GM19035 (cell line): ENCODE measurements around the gene HDAC3.
A peak's percentile ranks its signal among the peaks of the same experiment; 100 is the strongest.

Experiments used
- ATAC-seq: cut with Tn5 transposase; IDR thresholded peaks from one replicate; pipeline ENCODE4 v1.9.1; 2021; ENCODE audit not compliant: unreplicated experiment

Gene HDAC3

DNA sequence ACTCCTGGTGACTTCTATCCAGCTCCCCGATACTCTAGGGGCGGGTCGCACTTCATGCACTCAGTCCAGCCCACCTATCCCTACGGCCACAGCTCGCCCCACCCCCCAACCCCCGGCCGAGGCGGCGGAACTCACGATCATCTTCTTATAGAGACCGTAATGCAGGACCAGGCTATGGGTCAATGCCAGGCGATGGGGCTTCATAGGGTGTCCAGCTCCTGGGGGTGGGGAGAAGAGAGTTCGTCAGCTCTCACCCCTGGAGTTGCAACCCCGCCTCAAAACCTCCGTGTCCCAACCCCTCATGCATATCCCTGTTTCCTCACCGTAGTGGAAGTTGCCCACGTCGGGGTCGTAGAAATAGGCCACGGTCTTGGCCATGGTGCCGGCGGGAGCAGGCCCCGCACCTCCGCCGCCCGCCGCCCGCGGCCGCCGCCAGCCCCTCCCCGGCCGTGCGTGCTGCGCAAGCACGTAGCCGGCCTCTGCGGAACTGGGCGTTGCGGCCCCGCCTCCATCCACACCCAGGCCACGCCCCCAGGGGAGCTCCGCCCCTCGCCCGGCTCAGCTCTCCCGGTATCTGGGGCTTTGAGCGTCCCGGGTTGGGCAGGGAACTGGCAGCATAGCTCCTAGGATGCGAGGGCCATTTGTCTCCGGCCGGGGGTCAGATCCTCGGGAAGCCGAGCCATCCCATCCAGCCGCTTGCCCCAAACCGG lies at the start of gene HDAC3, which contains the start of gene RELL2:
HDAC3 (minus strand) TSS at position 437 of the 710 bp plus-strand sequence; CDS start at position 378, 59 bp downstream.
RELL2 (plus strand) TSS at position 585 of the 710 bp plus-strand sequence. CDS start 1,229 bp downstream, outside the sequence.
- peak; percentile 76 for ATAC-seq

DNA sequence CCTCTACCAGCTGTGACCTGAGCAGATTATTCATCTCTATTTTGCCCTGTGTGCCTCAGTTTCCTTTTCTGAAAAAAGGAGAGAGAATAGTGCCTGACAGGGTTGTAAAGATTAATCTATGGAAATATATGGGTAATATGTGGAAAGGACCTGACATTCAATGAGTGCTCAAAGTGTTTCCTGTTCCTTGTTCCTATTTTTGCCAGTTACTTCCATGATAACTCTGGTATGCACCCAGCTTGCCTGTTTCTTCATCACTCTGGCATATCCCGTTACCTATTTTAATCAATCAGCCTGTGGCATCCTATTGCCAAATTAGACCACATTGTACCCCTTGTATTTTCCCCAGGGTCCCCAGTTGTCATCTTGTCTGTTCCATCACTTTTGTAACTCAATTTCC lies 48.9 kb upstream of the HDAC3 start:
- no peak for ATAC-seq

DNA sequence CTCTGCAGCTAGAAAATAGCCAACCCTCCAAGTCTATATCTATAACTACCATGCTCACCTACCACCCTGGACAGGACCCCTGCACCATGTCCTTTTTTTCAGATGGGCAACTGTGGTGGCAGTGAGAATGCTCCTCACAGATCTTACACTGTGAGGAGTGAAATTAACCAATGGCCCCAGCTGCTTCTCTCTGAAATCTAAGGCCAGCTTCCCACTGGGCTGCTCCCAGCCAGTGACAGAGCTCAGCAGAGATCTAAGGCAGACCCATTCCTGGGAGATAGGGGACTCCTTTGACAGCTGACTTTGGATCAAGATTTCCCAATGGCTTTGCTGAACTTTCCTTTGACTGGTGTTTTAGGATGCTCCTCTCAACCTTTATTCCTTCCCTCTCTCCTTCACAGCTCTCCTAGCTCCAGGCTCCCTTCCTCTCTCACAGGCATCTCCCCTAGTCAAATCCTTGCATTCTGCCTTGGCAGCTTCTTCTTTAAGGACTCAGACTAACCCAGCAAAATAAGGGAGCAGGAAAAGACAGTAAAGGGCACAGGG lies 47.0 kb upstream of the HDAC3 start:
- ATAC-seq = no peak

DNA sequence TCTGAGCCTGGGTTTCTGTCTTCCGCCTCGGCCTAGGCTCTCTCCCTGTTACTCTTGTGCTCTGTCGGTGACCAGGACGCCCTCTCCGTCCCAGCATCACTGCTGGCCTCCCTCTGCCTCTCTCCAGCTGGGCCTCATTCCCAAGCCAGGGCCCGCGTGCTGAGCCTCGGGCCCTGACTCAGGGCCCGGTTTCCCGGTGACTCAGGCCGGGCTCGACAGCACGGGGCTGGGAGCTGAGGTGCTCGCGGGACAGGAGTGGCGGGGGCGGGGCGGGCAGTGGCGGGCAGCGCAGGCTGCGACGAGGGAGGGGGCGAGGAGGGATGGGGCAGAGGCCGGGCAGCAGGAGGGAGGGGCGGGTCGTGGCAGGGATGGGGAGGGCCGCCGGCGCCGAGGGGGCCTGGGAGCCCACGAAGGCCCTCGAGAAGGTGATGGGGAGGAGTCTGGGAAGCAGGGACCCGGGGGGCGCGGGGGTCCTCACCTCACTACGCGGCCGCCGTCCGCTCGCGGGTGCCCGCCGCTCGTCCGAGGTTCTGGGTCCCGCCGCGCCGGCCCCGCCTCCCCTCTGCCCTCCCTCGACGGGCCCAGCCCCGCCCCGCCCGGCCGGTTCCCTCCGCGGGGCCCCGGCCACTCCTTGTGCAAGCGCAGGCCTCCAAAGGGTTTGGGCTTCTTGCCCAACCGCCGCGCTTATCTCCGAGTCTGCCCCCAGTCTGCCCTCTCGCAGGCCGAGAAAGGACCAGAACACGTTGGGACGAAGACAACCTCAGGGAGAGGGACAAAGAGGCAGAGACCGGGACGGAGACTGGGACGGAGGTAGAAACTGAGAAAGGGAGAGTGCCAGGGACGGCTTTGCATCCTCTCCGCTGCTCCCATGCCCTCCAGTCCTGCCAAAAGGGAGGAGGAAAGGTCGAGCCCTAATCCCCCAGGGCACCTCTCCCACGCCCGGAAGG lies 45.3 kb upstream of the HDAC3 start, which contains the start of gene ARAP3:
ARAP3 (minus strand) TSS at position 536 of the 947 bp plus-strand sequence. CDS start 1,744 bp downstream, outside the sequence.
- ATAC-seq = no peak

DNA sequence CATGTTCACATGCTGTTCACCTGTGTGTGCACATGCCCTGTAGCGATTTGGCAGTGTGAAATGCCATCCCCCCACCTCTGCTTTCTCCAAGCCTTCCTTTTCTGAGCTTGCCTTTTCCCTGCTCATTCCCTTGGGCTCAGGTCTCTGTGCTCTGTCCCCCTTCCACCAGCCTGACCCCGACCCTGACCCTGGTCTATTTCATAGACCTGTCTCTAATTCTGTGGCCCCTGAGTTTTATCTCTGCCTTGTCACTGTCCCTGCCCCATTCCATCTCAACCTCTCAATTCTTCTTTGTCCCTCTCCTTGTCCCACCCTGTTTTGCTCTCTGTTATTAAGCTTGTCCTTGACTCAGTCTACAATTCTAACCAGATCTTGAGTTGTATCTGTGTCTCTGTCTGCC lies 44.6 kb upstream of the HDAC3 start:
- ATAC-seq = no peak

DNA sequence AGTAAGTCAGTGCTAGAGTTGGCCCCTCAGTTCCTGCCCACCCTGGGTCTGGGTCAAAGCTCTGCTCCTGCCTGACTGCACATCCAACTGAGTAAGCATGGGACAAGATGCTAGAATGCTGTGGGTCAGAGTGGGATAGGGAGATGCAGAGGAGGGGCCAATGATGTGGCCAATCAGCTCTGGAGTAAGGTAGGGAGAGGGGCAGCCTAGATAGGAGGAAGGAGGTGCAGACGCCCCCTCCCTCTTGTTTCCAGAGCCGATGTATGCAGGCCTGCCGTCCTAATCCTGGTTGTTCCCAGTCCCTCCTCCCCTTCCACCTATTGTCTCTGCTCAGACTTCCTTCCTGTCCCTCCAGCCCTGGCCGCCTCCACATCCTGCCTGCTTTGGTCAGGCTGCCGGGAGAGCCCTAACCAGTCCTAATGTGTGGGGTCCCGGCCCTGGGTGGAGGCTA lies 44.1 kb upstream of the HDAC3 start:
- ATAC-seq = no peak

DNA sequence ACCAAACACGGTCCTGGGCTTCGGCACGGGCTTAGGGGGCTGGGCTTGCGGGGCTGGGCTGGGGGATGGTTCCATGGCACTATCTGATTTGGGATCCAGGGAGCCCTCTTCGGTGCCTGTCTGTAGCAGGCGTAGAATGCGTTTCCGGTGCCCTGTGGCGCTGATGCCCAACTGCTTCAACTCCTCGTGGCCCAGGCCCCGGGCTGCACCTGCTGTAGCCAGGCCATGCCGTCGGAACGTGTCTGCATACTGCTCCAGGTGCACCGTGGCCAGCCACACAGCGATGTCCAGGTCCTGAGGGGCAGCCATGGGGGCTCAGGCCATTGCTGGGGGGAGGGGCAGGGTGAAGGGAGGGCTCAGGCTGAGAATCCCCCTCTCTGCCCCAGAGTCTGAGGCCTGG lies 43.5 kb upstream of the HDAC3 start:
- no peak for ATAC-seq

DNA sequence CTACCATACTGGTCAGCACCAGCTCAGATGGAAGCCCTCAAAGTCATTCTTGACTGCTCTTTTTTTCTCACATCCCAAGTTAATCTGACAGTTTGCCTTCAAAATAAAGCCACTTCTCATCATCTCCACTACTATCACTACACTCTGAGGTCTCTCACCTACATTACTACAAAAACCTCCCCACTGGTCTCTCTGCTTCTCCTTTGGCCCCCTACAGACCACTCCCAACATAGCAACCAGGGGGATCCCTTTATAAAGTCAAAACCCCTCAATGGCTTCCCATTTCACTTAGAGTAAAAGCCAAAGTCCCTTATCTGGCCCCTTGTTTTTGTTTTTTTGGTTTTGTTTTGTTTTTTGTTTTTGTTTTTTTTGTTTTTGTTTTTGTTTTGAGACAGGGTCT lies 40.8 kb upstream of the HDAC3 start:
- ATAC-seq = no peak

DNA sequence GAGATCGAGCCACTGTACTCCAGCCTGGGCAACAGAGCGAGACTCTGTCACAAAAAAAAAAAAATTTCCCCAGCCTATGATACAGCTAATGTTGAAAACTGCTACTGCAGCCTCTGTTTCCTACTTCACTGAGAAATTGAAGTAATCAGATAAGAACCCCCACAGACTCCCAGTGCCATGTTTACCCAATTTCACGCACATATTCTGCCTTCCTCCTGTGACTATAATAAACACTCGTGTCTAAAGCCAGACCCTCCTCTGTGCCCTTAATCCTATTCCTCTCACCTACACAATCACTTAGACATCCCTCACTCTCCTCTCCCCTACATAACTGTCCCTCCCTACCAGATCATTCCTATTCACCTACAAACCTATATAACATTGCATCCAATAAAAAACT lies 39.0 kb upstream of the HDAC3 start:
- ATAC-seq = no peak

DNA sequence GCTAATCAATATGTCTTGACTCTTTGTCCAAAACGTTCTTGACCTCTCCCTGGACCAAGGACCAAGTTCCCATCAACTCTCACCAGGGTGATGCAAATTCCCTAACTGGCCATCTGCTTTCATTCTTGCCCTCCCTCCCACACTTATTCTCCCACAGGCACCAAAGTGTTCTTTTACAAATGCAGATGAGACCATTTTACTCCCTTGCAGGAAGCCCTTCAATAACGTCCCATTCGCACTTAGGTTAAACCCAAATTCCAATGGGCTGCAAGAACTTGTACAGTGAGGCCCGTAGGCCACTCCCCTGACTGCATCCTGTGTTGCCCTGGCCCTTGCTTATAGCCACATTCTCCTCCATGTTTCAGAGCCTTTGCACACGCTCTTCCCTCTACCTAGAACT lies 38.1 kb upstream of the HDAC3 start:
- no peak for ATAC-seq

DNA sequence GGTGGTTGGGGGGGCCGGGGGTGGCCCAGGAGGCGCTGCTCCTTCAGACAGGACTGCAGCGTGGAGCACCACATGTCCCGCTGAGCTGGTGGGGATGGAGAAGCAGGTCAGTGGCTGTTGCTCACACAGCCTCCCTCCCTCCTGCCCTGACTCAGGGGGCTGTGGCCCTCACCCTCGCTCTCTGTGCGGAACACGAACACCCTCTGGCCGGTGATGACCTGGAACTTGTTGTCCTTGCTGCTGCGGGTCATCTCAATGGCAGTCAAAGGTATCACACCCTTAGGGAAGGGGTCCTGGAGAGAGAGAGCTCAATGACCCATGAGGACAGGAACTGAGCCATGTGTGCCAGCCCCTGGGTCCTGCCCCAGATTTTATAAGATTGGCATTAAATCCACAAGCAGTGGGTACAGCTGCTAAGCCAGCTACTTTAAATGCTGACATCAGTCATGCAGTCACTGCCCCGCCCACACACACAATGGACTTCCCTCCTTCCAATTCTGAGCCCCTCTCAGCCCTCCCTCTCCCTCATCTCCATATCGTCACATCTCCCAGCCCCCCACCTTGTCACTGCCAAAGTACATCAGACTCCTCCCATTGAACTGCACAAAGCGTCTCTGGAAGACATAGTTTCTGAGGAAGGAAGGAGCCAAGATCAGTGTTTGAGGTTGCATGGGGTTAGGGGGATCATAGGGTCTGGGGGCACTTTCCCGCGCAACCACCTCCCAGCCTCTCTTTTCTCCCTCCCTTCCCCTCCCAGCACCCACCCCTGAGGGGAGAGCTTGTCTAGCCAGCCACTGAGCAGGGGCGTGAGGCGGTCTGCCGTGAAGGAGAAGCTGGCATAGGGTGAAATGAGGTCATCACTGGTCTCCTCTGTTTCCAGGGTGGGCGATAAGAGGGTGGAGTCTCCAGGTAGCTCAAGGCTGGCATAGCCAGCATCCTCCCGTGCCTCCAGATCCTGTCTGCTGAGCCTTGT lies 36.5 kb upstream of the HDAC3 start:
- ATAC-seq = no peak

DNA sequence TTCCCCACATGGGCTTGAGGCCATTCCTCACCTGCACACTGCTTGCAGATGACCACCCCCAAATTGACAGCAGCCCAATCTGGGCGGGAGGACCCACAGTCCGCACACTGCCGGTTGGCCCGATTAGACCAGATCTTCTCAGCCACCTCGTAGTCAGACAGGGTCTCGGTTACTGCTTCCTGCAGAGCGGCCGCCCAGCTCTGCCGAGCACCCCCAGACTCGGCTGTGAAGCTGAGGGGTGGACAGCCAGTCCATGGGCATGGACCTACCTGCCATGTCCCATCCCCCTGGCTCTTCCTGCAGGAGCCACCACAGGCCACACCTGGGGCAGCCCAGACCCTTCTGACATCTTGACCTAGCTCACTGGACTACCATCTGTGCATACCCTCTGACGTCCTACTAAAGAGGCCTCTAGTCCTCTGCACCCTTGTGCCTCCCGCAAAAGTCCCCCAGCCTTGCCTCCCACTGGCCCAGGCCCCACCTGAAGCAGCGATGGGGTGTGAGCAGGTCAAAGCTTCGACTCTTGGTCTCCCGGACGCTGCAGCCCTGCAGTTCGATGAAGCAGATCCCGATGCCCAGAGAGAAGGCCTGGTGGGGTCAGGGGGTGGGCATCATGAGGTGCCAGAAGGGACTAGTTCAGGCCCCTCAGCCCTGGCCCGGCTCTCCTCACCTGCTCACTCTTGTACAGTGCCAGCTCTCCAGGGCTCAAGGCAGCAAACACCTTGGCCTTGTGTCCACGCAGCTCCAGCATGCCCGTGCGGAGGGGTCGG lies 35.6 kb upstream of the HDAC3 start:
- no peak for ATAC-seq

DNA sequence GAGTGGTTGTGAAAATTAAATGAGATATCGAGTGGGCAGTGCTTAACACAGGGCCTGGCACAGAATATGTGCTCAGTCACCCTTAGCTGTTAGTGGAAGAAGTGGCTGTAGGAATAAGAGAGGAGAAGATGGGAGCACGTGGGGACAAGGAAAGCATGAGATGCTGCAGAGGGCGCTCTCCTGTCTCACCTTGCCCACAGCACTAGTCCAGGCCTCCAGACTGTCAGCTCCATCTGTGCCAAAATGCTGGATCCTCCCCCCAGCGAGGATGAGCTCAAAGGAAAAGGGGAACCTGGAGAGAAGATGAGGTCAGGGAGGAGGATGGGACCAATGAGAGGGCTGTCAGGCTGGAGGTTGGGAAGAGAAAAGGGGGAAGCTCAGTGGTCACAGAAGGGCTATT lies 32.9 kb upstream of the HDAC3 start:
- no peak for ATAC-seq

DNA sequence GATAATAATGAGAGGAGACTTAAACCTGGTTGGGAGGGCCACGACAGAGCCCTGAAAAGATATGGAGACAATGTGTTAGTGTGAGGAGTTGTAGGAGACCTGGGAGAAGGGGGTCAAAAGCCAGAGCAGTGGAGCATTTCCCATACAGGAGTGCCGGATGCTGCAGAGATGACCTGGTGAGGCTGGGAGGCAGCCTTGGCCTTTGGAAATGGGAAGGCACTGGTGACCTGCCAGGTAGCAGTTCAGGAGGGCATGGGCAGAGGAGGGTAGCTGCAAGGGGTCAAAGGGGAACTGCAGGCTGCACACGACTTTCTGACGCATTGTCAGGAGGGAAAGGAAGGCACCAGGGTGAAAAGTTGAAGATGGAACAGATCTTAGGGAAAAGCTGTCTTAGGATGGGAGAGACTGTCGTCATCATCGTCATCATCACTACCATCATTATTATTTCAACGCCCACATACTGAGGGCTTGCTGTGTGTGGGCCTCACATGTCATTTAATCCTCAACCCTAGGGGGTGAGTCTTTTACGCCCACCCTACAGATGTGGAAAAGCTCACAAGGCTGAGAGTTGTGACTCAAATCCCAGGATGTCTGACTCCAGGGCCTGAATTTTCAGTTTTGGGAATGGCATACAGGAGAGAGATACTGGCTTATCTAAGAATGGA lies 32.1 kb upstream of the HDAC3 start:
- ATAC-seq = no peak

DNA sequence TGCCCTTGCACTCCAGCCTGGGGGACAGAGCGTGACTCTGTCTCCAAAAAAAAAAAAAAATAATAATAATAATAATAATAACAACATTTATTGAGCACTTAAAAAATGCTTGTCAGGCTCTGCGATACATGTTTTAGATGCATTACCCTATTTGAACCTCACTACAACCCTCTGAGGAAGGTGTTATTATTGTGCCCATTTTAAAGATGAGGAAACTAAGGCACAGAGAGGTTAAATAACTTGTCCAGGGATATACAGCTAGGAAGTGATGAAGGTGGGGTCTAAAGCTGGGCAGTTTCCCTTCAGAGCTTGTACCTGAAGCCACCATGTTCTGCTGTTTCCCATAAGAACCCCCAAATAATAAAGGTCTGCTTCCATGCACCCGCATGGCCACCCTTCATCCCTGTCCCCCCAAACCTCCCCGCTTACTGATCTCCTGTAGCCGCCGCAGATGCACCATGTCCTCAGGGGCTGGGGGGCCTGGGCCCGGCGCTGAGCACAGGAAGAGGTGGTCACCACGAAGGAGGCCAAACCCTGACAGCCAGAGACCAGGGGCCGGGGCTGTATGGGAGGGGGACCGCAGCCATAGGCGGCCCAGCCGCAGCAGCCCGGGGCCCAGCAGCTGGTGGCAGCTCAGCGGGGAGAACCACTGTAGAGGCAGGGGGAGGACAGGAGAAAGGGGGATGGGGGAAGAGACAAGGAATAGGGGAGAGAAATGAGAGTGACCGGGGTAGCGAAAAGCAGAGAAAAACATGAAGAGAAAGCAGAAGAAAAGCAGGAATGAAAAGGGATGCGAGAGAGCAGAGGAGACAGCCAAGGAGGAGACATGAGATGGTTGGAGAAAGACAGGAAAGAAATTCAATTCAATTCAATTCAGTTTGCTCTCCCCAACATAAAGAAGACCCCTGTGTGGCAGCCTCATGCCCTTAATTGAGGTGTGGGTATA lies 29.6 kb upstream of the HDAC3 start:
- ATAC-seq = no peak

DNA sequence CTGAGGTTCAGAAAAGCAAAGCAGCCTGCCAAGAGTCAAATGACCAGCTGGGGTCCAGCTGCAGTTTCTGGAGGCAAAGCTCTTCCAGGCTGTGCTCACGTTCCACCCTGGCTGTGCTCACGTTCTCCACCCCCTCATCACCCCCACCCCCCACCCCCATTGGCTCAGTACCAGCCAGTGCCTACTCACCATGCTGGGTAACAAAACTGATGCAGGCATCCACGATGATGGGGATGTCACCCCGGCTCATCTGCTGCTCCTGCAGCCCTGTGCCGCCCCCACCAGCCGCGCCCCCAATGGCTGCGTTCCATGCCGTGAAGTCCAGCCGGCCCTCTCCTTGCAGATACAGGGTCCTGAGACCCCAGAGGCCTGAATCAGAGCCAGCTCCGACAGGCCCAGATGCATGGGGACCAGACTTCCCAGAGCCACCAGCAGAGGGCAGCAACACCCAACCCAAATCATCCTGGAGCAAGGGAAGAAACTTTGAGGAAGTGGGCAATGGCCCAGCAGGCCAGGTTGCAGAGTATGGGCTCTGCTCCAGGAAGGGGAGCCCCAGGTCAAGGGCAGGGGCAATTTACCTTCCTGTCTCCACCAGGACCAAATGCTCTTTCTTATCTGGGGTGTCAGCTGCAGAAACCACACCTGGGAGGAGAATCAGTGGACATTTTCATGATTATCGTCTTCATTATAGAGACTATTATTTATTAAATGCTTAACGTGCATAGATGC lies 28.2 kb upstream of the HDAC3 start:
- peak; percentile 94 for ATAC-seq

DNA sequence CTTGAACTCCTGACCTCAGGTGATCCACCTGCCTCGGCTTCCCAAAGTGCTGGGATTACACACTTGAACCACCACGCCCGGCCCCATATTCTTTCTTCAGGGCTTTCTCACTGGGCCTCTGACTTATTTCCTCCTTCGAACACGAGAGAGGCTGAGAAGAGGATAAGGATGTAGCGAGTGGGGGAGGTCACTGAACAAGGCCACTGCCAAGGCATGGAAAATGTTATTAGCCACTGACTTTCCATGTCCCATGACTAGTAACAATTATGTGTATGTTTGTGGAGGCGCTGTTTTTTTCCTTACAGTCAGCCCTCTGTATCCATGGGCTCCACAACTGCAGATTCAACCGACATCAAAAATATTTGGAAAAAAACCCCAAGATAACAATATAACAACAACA lies 26.9 kb upstream of the HDAC3 start:
- ATAC-seq = no peak
